Activated CD4-positive, alpha-beta T cell treated with anti-CD3 and anti-CD28 coated beads for 36 hours (primary cell): ENCODE data around the gene CAPN7. TPM values are rescaled to one million over a fixed set of nuclear protein-coding genes. Genes with fewer than 3 reads are reported as not detected.

ENCODE experiments used
- ATAC-seq: fragments of 200-7000 bp; cut with Tn5 transposase; one replicate; pipeline ENCODE4 v1.10.0; 2021; ENCODE audit warnings: mild to moderate bottlenecking, moderate library complexity
- CTCF ChIA-PET: fragments of 350-600 bp; sonication (Branson Sonifier 250); formaldehyde crosslinking; loops from one replicate; lab custom pipeline; 2021; ENCODE audit warnings: antibody characterized with exemption; lab: Charles Lee
- POLR2A ChIA-PET: fragments of 350-600 bp; sonication (Branson Sonifier 250); formaldehyde crosslinking; loops from one replicate; lab custom pipeline; 2021; ENCODE audit warnings: antibody characterized with exemption, inconsistent platforms; lab: Charles Lee
- DNase-seq: peaks from one replicate; pipeline ENCODE4 v3.0.0-alpha.2; 2020
- H3K27ac Mint-ChIP-seq: one replicate; pipeline ENCODE4 v1.8.0; 2021; ENCODE audit warnings: mixed read lengths
- H3K27me3 Mint-ChIP-seq: one replicate; pipeline ENCODE4 v1.8.0; 2021; ENCODE audit warnings: mixed read lengths
- H3K36me3 Mint-ChIP-seq: one replicate; pipeline ENCODE4 v1.8.0; 2021; ENCODE audit warnings: low read depth, mixed read lengths
- H3K4me1 Mint-ChIP-seq: one replicate; pipeline ENCODE4 v1.8.0; 2021; ENCODE audit warnings: mixed read lengths
- H3K4me3 Mint-ChIP-seq: one replicate; pipeline ENCODE4 v1.8.0; 2021; ENCODE audit warnings: mild to moderate bottlenecking, moderate library complexity, mixed read lengths
- H3K9me3 Mint-ChIP-seq: one replicate; pipeline ENCODE4 v1.8.0; 2021; ENCODE audit warnings: low read depth, mixed read lengths
- intact Hi-C, 2 experiments: fragments of 100-400 bp; cut with DNase I in 1 of 2; cut with micrococcal nuclease in 1 of 2; formaldehyde crosslinking; loops; one replicate each; pipeline versions ENCODE4 v1.14.2 to v1.15.1; 2022 to 2024; cut with DNase I, micrococcal nuclease
- total RNA-seq, 2 experiments: library from RNA; stranded (reverse); gene quantifications; one replicate each; pipeline ENCODE4 v1.2.3, GENCODE V29; 2021

CAPN7 gene
- total RNA-seq, 2 experiments from 2014 or later: 18.4 to 20.4 TPM

DNA sequence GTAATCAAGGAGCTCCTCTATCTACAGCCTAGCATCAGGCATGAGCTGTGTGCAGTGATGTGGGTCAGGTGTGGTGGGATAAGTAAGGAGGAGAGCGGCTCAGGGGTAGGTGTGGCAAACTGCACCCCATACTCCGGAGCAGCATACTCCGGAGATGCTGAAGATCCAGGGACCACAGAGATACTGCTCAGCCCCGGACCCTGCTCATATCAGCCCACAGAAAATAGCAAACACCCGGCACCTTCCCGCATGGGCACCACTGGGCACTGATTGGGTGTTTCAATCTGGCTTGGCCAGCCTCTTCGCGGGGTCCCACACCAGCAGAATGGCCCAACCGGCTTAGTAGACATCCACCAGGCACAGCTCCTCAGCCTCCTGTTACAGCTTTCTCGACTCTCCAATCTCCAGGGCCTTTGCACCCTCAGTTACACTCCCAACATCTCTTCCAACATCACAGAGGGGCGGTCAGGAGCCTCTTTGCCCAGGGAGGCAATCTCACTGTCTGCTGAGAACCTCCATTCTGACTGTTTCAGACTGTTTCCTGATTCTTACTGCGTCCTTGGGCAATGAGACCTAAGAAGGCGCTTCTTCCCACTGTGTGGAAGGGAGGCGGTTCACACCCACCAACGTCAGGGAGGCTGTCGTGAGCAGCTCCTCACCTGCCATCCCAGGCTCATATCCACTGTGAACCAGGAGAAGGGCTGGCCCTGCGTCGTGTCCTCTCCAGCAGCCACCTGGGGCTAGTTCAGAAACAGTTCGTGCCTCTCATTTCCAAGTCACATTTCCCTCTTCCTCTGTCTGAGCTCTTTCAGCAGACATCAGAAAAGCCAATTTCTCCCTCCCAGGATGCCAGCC lies 59.8 kb downstream of the CAPN7 start:
- H3K9me3 Mint-ChIP-seq: no peaks in the 10 kb centered on the region
- CTCF ChIA-PET: interaction anchor here (0.5 to 8.7 kb wide), 19 partner anchors 9 to 155 kb away, joined by 3 to 133 read pairs (median 5); partner anchors contain the start of genes CAPN7 and SH3BP5
- no peak overlapping the region for H3K4me3 Mint-ChIP-seq

DNA sequence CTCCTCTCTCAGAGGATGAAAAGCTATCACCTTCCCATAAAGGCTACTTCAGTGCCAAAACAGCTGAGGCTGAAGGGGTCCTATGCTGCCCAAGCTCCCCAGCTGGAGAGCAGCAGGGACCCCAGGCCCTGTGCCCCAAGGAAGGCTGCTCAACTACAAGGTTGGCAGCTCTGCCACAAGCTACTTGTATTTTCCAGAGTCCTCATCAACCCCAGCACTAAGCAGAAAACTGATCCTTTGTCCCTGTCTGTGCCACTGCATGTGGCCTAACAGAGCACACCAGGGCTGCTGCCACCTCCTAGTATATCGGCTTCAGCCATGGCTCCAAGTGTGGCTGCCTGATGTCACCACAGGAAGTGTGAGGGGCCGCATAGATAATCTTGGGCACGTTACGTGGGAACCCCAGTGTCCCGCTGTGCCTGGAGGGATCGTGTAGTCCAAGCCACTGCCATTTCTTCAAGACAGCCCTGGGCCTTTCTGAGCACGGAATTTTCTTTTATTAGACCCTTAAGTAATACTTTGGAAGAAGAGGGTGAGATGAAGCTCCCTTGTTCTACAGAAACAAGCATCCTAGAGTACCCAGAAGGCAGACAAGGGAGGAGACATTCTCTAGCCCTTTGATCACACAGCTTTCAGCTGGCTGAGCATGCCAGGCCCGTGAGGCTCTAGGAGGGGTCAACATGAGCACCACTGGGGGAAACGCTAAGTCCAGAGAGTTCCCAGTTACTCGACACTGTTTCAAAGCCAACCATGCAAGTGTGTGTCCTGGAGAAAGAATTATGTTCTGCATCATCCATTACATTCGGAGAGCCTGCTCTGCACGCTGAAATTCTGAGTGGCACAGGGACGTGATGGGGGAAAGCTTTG lies 60.7 kb downstream of the CAPN7 start:
- H3K27me3 Mint-ChIP-seq: peaks cover 1% of the 10 kb centered on the region
- intact Hi-C loops: loop anchor here (5.0 to 10.0 kb wide), 3 partner anchors 149 to 288 kb away; no protein-coding TSS in a partner anchor
- no peaks in the 10 kb centered on the region for H3K9me3 Mint-ChIP-seq
- H3K4me1 Mint-ChIP-seq: peaks cover 44% of the 10 kb centered on the region
- peaks cover 7% of the 10 kb centered on the region for H3K36me3 Mint-ChIP-seq
- ATAC-seq (no peak), DNase-seq (no peak)
- ChIA-PET POLR2A (no interaction called here), CTCF (interaction anchor here (0.5 to 8.7 kb wide), 30 partner anchors 10 to 234 kb away, joined by 3 to 133 read pairs (median 7); partner anchors contain the start of genes CAPN7 and SH3BP5)
- H3K27ac Mint-ChIP-seq: no peak overlapping the region
- H3K4me3 Mint-ChIP-seq: no peak overlapping the region

More for the DNA sequence above, 59.8 kb downstream of the CAPN7 start:
- Mint-ChIP-seq H3K4me1 (peaks cover 39% of the 10 kb centered on the region), H3K27me3 (no peaks in the 10 kb centered on the region), H3K36me3 (peaks cover 6% of the 10 kb centered on the region), H3K27ac (peak overlapping the region; percentile 31)
- POLR2A ChIA-PET: interaction anchor here (0.5 to 0.6 kb wide), 2 partner anchors 61 to 135 kb away, joined by 3 to 5 read pairs; no protein-coding TSS in a partner anchor
- ATAC-seq (no peak), DNase-seq (no peak)
- intact Hi-C loops: loop anchor here (5.0 to 10.0 kb wide), 3 partner anchors 149 to 289 kb away; no protein-coding TSS in a partner anchor

DNA sequence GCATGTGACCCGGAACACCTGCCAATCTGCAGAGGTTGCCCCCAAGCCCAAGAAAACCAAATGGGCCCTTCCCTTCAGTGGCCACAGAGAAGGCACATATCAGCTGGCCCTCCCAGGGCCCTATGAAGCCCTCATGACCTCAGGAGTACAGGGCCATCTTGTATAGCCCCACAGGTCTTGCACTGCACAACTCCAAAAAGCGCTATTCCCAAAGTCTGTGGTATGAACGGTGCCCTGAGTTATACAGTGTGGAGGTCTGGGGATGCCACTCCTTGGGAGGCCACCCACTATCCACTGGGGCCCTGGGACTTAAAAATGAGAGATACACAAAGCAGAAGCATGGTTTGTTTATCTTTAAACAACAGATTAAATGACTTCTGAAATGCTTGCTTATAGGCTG lies 61.5 kb downstream of the CAPN7 start:
- POLR2A ChIA-PET: interaction anchor here (0.8 to 1.0 kb wide), 3 partner anchors 43 to 138 kb away, joined by 3 to 5 read pairs (median 3); no protein-coding TSS in a partner anchor
- Mint-ChIP-seq H3K27ac (no peak overlapping the region), H3K4me1 (peaks cover 51% of the 10 kb centered on the region)

DNA sequence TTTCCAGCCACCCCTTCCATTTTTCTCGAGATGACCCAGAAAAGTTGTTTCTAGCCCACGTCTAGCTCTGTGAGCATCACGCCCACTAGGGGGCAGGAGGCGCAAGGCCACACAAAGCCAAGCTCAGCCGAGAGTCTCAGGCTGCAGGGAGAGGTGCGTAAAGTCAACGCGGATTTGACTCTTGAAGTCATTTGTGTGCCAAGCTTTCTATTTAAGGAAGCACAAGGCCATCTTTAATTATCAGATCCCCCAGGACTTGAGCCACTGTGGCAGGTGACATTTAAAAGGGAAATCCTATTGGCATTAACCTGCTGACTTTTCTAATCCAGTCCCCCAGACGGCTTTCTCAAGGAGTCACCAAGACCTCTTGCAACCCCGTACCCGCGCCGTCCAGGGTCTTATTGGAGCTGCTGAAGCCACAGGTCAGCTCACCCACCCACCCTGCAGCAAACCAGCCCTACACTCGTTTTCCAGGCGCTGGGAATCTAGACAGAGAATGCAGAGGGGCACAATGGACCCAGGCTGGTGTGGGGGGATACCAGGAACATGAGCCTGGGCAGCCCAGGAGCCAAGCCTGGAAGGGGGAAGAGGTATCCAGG lies 62.1 kb downstream of the CAPN7 start:
- H3K27ac Mint-ChIP-seq: no peak overlapping the region
- no peak overlapping the region for H3K4me3 Mint-ChIP-seq
- no peaks in the 10 kb centered on the region for H3K9me3 Mint-ChIP-seq
- ATAC-seq (peak; percentile 55), DNase-seq (peak; percentile 93)
- CTCF ChIA-PET: interaction anchor here (0.6 to 8.7 kb wide), 62 partner anchors 8 to 532 kb away, joined by 3 to 133 read pairs (median 5); partner anchors contain the start of genes CAPN7 and SH3BP5
- intact Hi-C loops: loop anchor here (1.0 to 10.0 kb wide), 11 partner anchors 25 to 289 kb away; partner anchors contain the start of gene SH3BP5 (in 1 of the 2)
- H3K27me3 Mint-ChIP-seq: peaks cover 5% of the 10 kb centered on the region
- peaks cover 7% of the 10 kb centered on the region for H3K36me3 Mint-ChIP-seq
- H3K4me1 Mint-ChIP-seq: peaks cover 57% of the 10 kb centered on the region
- POLR2A ChIA-PET: interaction anchor here (0.8 to 1.0 kb wide), 3 partner anchors 43 to 137 kb away, joined by 3 to 5 read pairs (median 3); no protein-coding TSS in a partner anchor

More for the DNA sequence above, 61.5 kb downstream of the CAPN7 start:
- peaks cover 7% of the 10 kb centered on the region for H3K36me3 Mint-ChIP-seq
- CTCF ChIA-PET: interaction anchor here (0.6 to 8.7 kb wide), 60 partner anchors 8 to 532 kb away, joined by 3 to 133 read pairs (median 6); partner anchors contain the start of genes CAPN7 and SH3BP5
- DNase-seq (no peak), ATAC-seq (no peak)
- intact Hi-C loops: loop anchor here (5.0 to 10.0 kb wide), 3 partner anchors 150 to 287 kb away; no protein-coding TSS in a partner anchor
- no peaks in the 10 kb centered on the region for H3K9me3 Mint-ChIP-seq
- H3K27me3 Mint-ChIP-seq: peaks cover 5% of the 10 kb centered on the region
- no peak overlapping the region for H3K4me3 Mint-ChIP-seq

DNA sequence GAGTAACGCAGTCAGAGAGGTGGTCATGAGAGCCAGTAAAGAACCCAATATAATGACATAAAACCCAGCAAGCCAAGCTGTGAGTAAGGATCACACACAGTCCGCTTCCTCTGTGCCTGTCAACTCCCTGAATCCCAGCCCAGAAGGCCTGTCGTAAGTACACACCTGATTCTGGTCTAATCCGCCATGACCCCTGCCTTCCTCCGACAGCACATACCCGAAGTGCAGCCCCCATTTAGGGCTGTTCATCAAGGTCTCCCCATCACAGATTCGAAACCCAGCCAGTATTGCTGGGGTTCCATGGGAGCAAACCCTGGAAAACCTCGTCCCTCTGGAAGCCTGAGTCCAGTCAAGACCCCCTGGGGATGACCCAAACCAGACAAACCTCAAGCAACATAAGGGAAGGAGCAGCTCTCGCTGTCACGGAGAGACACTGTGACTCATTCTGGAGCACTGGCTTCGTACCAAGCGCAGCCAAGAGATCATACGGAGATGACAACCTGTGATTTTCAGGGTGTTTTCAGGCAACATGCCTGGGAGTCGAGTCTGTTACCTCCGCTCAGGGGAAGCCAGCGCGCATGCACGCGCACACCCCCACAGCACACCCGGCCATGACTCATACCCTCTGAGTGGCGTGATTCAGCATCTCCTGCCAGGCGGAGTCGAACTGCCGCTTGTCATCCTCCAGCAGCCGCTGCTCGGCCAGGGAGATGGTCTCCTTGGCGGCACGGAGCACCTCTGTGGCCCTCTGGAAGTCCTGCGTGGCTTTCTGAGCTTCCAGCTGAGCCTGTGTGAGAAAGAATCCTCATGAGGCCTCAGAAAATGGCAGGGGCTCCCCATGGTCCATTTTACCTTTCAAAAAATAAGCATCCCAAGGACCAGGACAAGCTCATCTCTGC lies 63.3 kb downstream of the CAPN7 start:
- H3K4me1 Mint-ChIP-seq: peaks cover 67% of the 10 kb centered on the region

DNA sequence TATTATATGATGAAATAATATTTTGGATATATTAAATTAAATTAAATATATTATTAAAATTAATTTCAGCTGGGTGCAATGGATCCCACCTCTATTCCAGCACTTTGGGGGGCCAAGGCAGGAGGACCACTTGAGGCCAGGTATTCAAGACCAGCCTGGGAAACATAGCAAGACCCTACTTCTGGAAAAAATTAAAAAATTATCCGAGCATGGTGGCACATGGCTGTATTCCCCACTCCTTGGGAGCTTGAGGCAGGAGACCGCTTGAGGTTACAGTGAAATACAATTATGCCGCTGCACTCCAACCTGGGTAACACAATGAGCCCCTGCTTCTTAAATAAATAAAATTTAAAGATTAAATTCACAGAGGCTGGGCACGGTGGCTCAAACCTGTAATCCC lies 65.0 kb downstream of the CAPN7 start:
- intact Hi-C loops: no loop called here
- peaks cover 74% of the 10 kb centered on the region for H3K4me1 Mint-ChIP-seq
- H3K27ac Mint-ChIP-seq: no peak overlapping the region
- peaks cover 10% of the 10 kb centered on the region for H3K27me3 Mint-ChIP-seq
- POLR2A ChIA-PET: interaction anchor here (0.6 to 0.7 kb wide), 2 partner anchors 60 to 239 kb away, joined by 3 to 7 read pairs; no protein-coding TSS in a partner anchor
- H3K4me3 Mint-ChIP-seq: no peak overlapping the region
- ATAC-seq: no peak
- peaks cover 9% of the 10 kb centered on the region for H3K36me3 Mint-ChIP-seq
- CTCF ChIA-PET: interaction anchor here (0.8 to 8.7 kb wide), 5 partner anchors 9 to 90 kb away, joined by 5 to 132 read pairs (median 43); partner anchors contain the start of gene SH3BP5
- no peak for DNase-seq
- H3K9me3 Mint-ChIP-seq: no peaks in the 10 kb centered on the region

More for the DNA sequence above, 63.3 kb downstream of the CAPN7 start:
- intact Hi-C loops: loop anchor here (1.0 to 10.0 kb wide), 12 partner anchors 23 to 287 kb away; partner anchors contain the start of genes CAPN7 (in 1 of the 2), EAF1 (in 1 of the 2), METTL6 (in 1 of the 2) and SH3BP5 (in 1 of the 2)
- Mint-ChIP-seq H3K9me3 (no peaks in the 10 kb centered on the region), H3K36me3 (peaks cover 7% of the 10 kb centered on the region), H3K27me3 (peaks cover 10% of the 10 kb centered on the region), H3K27ac (peak overlapping the region; percentile 56), H3K4me3 (peak overlapping the region; percentile 20)
- ChIA-PET POLR2A (interaction anchor here (1.0 to 1.7 kb wide), 2 partner anchors 63 to 92 kb away, joined by 3 to 8 read pairs; partner anchors contain the start of gene SH3BP5), CTCF (interaction anchor here (0.6 to 8.7 kb wide), 24 partner anchors 10 to 287 kb away, joined by 3 to 133 read pairs (median 11); partner anchors contain the start of genes CAPN7 and SH3BP5)
- DNase-seq (peak; percentile 95), ATAC-seq (peak; percentile 87)

DNA sequence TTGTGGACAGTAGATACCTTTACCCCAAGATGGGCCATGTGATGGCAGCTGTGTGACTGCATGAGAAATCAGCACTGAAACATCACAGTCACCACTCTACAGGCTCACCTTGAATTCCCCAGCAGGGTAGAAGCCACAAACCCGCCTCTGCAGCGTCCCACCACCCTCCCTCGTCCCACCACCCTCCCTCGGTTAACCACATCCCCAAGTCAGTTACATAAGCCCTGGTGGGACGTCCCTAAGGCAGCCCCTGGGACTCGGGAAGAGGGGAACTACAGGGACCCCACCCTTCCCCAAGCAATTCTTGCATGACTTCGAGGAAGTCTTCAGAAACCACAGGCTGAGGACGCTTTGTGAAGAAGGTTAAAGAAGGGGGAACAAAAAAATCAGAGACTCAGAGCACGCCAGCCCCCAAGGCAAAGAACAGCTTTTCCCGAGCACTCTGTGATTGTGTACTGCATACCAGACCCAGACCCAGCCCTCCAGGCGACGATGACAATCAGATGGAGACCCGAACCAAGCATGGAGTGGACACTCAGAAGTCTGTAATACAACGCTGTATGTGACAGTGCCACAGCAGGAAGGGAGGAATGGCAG lies 65.8 kb downstream of the CAPN7 start:
- CTCF ChIA-PET: interaction anchor here (0.6 to 6.1 kb wide), 5 partner anchors 8 to 158 kb away, joined by 3 to 51 read pairs (median 5); no protein-coding TSS in a partner anchor
- POLR2A ChIA-PET: interaction anchor here (0.7 to 0.9 kb wide), 2 partner anchors 89 to 105 kb away, joined by 3 read pairs; no protein-coding TSS in a partner anchor
- H3K36me3 Mint-ChIP-seq: peaks cover 9% of the 10 kb centered on the region

DNA sequence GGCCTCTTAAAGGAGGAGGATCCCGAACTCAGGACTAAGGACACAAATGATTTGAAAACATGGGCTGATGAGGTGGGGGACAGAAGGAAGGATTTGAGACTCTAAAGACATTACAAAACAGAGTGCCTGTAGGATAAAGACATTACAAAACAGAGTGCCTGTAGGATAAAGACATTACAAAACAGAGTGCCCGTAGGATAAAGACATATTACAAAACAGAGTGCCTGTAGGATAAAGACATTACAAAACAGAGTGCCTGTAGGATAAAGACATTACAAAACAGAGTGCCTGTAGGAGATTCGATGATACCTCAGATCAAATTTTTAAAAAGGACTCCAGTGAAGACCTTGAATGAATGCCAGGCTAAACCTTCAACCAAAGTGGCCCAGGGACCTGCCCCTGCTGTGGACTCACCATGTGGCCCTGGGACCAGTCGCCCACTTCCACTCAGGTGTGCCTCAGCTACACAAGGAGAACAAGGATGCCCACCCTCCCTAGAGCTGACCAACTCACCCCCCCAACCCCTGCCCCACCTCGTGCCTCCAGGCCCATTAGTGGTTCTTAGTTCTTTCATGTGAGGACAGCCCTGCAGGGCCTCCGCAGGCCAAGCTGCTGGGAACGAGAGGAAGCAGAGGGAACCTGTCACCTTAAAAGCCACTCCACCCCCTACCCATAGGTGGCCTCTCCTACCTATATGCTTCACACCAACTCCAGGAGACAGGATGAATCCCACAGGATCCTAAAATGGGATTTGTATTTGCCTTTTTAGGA lies 66.6 kb downstream of the CAPN7 start:
- Mint-ChIP-seq H3K27ac (peak overlapping the region; percentile 81), H3K9me3 (no peaks in the 10 kb centered on the region), H3K4me1 (peaks cover 84% of the 10 kb centered on the region), H3K4me3 (no peak overlapping the region), H3K27me3 (peaks cover 10% of the 10 kb centered on the region), H3K36me3 (peaks cover 9% of the 10 kb centered on the region)
- ChIA-PET CTCF (interaction anchor here (0.7 to 1.6 kb wide), 2 partner anchors 89 to 157 kb away, joined by 4 to 6 read pairs; no protein-coding TSS in a partner anchor), POLR2A (interaction anchor here (0.6 to 0.9 kb wide), 2 partner anchors 16 to 89 kb away, joined by 3 read pairs; no protein-coding TSS in a partner anchor)
- no peak for ATAC-seq
- DNase-seq: no peak
- intact Hi-C loops: no loop called here

More for the DNA sequence above, 65.8 kb downstream of the CAPN7 start:
- Mint-ChIP-seq H3K4me3 (peak overlapping the region; percentile 31), H3K4me1 (peaks cover 79% of the 10 kb centered on the region), H3K27ac (peak overlapping the region; percentile 81), H3K9me3 (no peaks in the 10 kb centered on the region), H3K27me3 (peaks cover 10% of the 10 kb centered on the region)
- intact Hi-C loops: no loop called here
- DNase-seq: peak; percentile 80
- peak; percentile 43 for ATAC-seq
